Measurements from ENCODE around the gene ZDHHC14. TPM values are rescaled to one million over a fixed set of nuclear protein-coding genes. Genes with fewer than 3 reads are reported as not detected.

ZDHHC14 gene
- total and polyA plus RNA-seq, 2 of the 8 experiments (the other 6 are each of a cell fraction or from before 2014, with no cell fraction given) = 2.9 to 5.3 TPM

GRCh38 chr6:157424491-157425020, 43.6 kb downstream of the ZDHHC14 start:
- no peak overlapping the region for H3K14ac ChIP-seq (ENCODE audit: insufficient read length)
- 86% methylated on average over 11 of the region's 11 CpGs; no CpG with 5 or more reads in 1 of the 2 experiments for WGBS, 2 experiments (ENCODE audit: extremely low coverage in 1 of 2, insufficient coverage in 1 of 2, insufficient read length in 1 of 2, insufficient replicate concordance in 2 of 2, low coverage in 1 of 2, low lambda C conversion rate in 2 of 2, missing lambda C conversion rate in 1 of 2)
- no peak for TF ChIP-seq CHD1 (IDR thresholded peaks at IDR 0.05; ENCODE audit: low read depth, low read length)
- no peak for TF ChIP-seq EZH2 (IDR thresholded peaks at IDR 0.05; ENCODE audit: low read depth, low read length, severe bottlenecking)
- no peak for TF ChIP-seq SAP30 (IDR thresholded peaks at IDR 0.05; ENCODE audit: insufficient read depth, insufficient replicate concordance, low read length)
- no peak overlapping the region for H2AFZ ChIP-seq (ENCODE audit: low read length)
- H3K56ac ChIP-seq (replicated peaks; ENCODE audit: insufficient read length, low read depth, low read length) = no peak overlapping the region
- ChIA-PET CTCF (ENCODE audit: partially characterized antibody) (interaction anchor here (1.0 to 1.2 kb wide), 2 partner anchors 11 to 235 kb away, joined by 3 read pairs; no protein-coding TSS in a partner anchor), POLR2A (ENCODE audit: partially characterized antibody) (no interaction called here)
- H4K8ac ChIP-seq (ENCODE audit: extremely low read depth, insufficient read depth, low read length) = no peak overlapping the region
- no peak overlapping the region for H2BK20ac ChIP-seq (ENCODE audit: low read length)
- H3K4ac ChIP-seq (replicated peaks; ENCODE audit: insufficient read length, low read depth, low read length) = no peak overlapping the region
- H3K79me1 ChIP-seq (ENCODE audit: low read depth, low read length) = no peaks in the 10 kb centered on the region; the same call in 1 of the 2 replicates
- H3K4me1 ChIP-seq (replicated peaks in 1 of 4; ENCODE audit: control insufficient read depth in 3 of 4, insufficient read depth in 4 of 4, low read length in 3 of 4) = peaks cover 2 to 12% (median 5%) of the 10 kb centered on the region in 4 experiments; a peak in 5 of 7 replicates
- H3K23ac ChIP-seq (ENCODE audit: insufficient read length) = no peak overlapping the region
- DNase-seq (ENCODE audit: low read depth in 1 of 2, low spot score in 2 of 2) = no peak
- H3K23me2 ChIP-seq (ENCODE audit: low read depth, low read length) = no peaks in the 10 kb centered on the region
- H3K27me3 ChIP-seq (replicated peaks in 1 of 4; ENCODE audit: control insufficient read depth in 3 of 4, extremely low read depth in 1 of 4, insufficient read depth in 3 of 4, low read length in 3 of 4) = no peaks in the 10 kb centered on the region
- no peak overlapping the region for H3K4me3 ChIP-seq (ENCODE audit: extremely low read depth in 1 of 4, insufficient read depth in 2 of 4, low read depth in 3 of 4, low read length in 4 of 4)
- no peak overlapping the region for H3K9ac ChIP-seq (replicated peaks in 1 of 4; ENCODE audit: extremely low read depth in 1 of 4, low read depth in 3 of 4, low read length in 3 of 4)
- H3K27ac ChIP-seq (ENCODE audit: low read depth, low read length) = no peak overlapping the region
- H4K20me1 ChIP-seq (replicated peaks in 1 of 2; ENCODE audit: control insufficient read depth in 1 of 2, insufficient read depth in 2 of 2, low read length in 2 of 2) = no peaks in the 10 kb centered on the region
- no peaks in the 10 kb centered on the region for H3K79me2 ChIP-seq (ENCODE audit: control insufficient read depth in 1 of 2, insufficient read depth in 2 of 2, low read length in 2 of 2)
- H2AK5ac ChIP-seq (ENCODE audit: low read depth, low read length) = no peak overlapping the region
- no peak overlapping the region for H2BK120ac ChIP-seq (replicated peaks; ENCODE audit: low read depth, low read length)
- no peak for FAIRE-seq
- no peaks in the 10 kb centered on the region for H3K36me3 ChIP-seq (ENCODE audit: control insufficient read depth in 2 of 4, insufficient read depth in 4 of 4, low read length in 3 of 4)
- H4K91ac ChIP-seq (replicated peaks; ENCODE audit: insufficient read length, low read length) = no peak overlapping the region
- no peak overlapping the region for H2BK5ac ChIP-seq (ENCODE audit: low read depth, low read length)
- no peaks in the 10 kb centered on the region for H3K9me3 ChIP-seq (ENCODE audit: insufficient read depth in 2 of 2, low read depth in 1 of 2, low read length in 1 of 2)
- H2BK12ac ChIP-seq (ENCODE audit: low read depth, low read length) = no peak overlapping the region
- H4K5ac ChIP-seq (ENCODE audit: insufficient read length, low read depth, low read length) = no peak overlapping the region
- H3K18ac ChIP-seq (ENCODE audit: extremely low read depth, low read length) = no peak overlapping the region
- no peak overlapping the region for H3K4me2 ChIP-seq (ENCODE audit: insufficient read depth in 1 of 2, low read depth in 2 of 2, low read length in 2 of 2)
- no peak overlapping the region for H2BK15ac ChIP-seq (ENCODE audit: low read length)
